IPS DF 19.7 (cell line): ENCODE data around the gene BCO1.
"Not testable (repeated sequence)": the region's sequence is repeated elsewhere in the genome, so short reads cannot be mapped to it uniquely, and the experiment has no call there.

Source experiments
- DNase-seq: peaks from one replicate; pipeline ENCODE4 v3.0.0-alpha.2; 2013; ENCODE audit warnings: low read depth, low spot score

Gene BCO1, protein sequence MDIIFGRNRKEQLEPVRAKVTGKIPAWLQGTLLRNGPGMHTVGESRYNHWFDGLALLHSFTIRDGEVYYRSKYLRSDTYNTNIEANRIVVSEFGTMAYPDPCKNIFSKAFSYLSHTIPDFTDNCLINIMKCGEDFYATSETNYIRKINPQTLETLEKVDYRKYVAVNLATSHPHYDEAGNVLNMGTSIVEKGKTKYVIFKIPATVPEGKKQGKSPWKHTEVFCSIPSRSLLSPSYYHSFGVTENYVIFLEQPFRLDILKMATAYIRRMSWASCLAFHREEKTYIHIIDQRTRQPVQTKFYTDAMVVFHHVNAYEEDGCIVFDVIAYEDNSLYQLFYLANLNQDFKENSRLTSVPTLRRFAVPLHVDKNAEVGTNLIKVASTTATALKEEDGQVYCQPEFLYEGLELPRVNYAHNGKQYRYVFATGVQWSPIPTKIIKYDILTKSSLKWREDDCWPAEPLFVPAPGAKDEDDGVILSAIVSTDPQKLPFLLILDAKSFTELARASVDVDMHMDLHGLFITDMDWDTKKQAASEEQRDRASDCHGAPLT

DNA sequence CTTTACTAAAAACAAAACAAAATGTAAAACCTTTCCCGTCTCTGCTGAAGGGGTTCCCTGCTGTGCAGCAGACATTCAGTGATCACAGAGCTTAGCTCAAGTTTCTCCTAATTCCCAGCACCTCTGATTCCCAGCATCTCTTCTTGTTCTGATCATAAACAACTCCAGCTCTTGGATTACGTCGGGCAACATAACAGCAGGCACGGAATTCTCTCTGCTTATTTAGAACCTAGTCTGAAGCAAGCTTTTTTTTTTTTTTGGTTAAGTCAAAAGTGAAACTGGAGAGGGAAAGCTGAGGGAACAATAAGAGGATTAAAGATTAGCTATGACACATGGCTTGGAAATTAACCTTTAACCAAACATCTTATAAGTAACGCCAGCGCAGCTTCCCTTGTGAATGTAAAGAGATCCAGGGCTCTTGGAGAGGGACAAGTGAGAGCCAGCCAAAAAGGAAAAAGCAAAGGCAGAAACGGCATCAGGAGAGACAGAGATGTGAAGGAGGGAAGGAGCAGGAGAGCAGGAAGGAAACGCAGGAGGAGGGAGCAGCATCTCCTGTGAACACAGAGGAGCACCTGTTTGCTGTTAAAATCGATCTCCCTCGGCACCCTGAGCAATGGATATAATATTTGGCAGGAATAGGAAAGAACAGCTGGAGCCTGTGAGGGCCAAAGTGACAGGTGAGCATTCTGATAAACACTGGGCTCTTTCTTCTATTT is at the start of gene BCO1:
Gene BCO1, plus strand, starts transcription at position 394 of the 716 bp plus-strand sequence. Its CDS starts 220 bp downstream, at position 614.
- DNase-seq: no peak

DNA sequence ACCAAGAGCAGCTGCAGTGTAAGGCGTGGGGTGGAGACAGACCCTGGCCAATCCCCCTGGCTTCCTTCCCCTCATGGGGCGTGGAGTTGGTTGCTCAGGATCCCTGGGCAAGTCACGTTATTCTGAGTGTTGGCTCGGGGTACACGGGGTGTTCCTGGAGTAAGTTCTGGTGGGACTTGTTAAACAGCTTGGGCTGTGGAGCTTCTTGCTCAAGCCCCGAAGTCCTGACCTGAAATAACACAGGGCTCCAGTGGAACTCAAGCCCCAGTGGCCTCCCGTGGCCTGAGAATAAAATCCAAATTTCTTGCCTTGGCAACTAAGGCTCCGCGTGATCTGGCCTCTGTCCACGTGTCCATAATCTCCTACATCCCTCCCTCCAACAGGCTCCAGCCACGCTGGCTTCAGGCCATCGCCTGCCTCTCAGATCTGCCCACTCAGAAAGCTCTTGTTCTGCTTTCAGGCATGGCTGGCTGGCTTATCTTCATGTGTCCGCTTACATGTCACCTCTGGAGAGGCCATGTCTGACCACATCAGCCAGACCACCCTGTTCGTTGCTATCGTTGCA is 49.3 kb upstream of the BCO1 start:
- no peak for DNase-seq

GRCh38 chr16:81190667-81191066 is 47.8 kb upstream of the BCO1 start:
- no peak for DNase-seq

- no peak for DNase-seq
Measured at GRCh38 chr16:81195885-81196534, 42.5 kb upstream of the BCO1 start.

- DNase-seq: no peak
Measured at GRCh38 chr16:81198635-81199034, 39.9 kb upstream of the BCO1 start.

DNA sequence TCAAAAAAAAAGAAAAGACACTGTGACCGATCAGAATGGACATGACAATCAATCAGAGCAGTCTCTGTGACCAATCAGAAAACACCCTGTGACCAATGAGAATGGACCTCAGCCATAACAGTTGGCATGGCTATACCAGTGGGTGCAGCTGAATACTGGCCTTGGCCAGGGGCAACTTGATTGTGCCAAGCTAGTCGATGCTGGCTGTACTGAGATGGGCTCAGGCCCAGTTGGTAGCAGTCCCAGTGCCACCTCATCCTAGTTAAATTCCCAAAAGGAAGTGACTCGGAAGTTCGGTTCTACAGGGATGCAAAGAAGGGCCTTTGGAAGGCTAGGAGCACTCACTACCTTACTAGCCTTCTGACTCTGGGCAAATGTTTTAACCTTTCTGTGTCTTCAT is 37.2 kb upstream of the BCO1 start:
- no peak for DNase-seq

DNA sequence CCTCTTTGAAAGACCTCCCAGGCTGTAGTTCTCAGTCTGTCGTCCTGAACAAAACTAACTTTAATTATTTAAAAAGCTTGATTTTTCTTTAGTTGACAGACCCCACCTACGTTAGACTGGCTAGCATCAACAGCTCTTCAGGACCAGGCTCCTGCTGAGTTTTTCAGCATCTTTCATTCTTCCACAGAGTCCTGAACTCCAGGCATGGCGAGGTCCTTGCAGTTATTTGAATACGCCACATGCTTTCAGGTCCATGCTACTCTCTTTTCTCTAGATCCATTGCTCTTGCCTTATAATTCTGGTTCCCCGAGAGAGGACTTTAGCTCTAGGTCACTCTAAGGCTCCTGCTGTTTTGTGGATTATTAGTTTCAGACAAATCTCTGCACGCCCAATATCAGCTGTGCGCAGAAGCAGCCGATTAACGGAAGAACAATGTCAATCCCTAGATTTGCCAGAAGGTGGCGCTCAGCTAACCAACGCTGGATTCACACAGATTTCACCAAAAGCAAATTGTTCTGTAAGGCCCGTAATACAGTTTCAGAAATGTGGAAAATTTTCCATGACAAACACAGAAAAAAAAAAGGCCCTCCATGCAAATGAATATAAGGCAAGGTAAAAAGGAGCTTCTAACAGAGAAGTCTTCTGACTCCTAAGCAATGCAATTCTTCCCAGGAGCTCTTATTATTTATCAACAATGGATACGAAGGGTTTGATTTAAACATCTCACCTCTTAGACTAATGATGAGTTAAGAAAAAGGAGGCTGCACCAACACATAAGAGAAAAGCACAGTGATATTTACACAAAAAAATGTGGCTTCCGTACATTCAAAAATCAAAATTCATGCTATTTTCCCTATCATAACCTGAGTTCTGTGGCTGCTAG is 33.5 kb upstream of the BCO1 start:
- DNase-seq: no peak

DNA sequence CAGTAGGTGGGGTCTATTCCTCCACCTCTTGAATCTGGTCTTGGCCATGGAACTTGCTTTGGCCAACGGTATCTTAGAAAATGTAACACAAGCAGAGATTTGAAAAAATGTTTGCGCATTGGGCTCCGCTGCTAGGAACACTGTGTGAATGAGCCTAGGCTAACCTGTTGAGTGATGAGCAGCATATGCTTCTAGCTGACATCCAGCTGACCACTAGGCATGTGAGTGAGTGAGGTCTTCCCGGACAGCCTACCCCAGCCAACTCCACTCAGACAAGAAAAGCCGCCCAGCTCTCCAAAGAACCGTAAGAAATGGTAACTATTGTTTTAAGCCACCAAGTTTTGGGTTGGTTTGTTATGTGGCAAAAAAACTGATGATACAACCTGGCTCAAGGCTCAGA is 31.4 kb upstream of the BCO1 start:
- no peak for DNase-seq

- no peak for DNase-seq
Measured at GRCh38 chr16:81210807-81211206, 27.7 kb upstream of the BCO1 start.

- DNase-seq: no peak
Measured at GRCh38 chr16:81212830-81213465, 25.5 kb upstream of the BCO1 start.

DNA sequence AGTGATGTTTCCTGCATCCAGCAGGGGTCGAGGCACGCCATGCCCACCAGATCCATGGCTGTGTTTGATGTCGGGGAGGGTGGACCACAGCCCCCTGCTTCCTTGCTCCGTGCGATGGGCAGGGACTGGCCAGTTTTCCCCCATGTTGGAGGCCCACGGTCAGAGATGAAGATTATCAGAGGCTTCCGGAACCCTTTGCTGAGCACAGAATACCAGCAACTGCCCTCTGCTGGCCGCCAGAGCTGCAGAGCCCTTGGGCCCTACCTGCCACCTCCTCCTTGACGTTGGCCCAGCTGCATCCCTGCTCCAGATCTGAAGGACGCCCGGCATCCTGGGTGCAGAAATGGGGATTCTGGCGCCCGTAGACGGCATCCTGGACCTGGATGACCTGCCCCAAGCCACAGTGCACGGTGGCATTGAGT is 23.7 kb upstream of the BCO1 start:
- no peak for DNase-seq

GRCh38 chr16:81216114-81216513 is 22.4 kb upstream of the BCO1 start:
- no peak for DNase-seq

GRCh38 chr16:81216706-81217105 is 21.8 kb upstream of the BCO1 start:
- no peak for DNase-seq

DNA sequence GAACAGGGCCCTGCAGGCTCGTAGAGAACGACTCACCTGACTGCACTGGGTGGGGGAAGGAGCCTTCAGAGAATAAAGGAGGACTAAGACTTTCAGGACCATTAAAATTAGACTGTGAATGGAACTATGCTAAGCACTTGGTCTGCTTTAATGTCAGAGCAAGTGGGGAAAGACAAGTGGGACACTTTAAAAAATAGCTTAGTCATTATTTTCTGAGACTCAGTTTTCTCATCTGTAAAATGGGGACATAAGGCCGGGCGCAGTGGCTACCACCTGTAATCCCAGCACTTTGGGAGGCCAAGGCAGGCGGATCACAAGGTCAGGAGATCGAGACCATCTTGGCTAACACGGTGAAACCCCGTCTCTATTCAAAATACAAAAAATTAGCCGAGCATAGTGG is 19.3 kb upstream of the BCO1 start:
- no peak for DNase-seq

DNA sequence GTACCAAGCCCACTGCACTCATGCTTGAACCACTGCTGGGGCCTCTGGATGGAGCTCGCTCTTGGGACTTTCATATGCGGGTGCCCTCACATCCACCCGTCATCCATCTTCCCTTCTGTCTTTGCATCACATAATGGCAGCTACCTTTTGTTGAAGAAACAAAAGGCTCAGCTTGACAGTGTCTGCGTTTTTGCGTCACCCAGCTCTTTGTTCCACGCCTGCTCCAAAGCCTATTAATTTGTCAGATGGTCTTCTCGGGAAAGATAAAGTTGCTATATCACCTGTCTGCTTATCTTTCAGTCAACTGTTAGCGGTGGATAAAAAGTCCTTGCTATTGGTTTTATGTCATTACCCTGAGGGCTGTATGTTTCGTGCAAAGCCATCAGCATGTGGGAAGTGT is 18.1 kb upstream of the BCO1 start:
- DNase-seq: no peak

GRCh38 chr16:81221731-81222130 is 16.8 kb upstream of the BCO1 start:
- no peak for DNase-seq

DNA sequence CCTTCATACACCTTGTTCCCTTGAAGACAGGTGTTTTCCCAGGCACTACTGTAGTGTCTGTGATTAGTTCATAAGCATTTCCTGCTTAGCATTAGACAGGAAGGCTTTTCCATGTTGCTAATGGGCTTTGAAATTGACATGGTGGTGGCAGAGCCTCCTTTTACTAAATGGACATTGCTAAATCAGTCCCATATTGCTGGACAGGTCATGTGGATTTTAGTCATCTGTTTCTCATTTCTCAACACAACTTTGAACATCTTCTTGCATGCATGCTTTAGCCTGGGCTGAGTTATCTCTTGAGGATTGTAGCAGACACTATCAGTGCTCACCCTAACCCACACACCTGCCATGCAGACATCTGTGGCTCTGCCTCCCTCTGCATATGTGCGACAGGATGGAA is 13.7 kb upstream of the BCO1 start:
- DNase-seq: no peak

DNA sequence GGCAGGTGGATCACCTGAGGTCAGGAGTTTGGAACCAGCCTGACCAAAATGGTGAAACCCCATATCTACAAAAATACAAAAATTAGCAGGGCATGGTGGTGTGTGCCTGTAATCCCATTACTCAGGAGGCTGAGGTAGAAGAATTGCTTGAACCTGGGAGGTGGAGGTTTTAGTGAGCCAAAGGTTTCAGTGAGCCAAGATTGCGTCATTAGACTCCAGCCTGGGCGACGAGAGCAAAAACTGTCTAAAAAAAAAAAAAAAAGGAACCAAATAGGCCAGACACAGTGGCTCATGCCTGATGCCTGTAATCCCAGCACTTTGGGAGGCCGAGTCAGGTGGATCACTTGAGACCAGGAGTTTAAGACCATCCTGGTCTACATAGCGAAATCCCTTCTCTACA is 12.8 kb upstream of the BCO1 start:
- DNase-seq: not testable (repeated sequence)

DNA sequence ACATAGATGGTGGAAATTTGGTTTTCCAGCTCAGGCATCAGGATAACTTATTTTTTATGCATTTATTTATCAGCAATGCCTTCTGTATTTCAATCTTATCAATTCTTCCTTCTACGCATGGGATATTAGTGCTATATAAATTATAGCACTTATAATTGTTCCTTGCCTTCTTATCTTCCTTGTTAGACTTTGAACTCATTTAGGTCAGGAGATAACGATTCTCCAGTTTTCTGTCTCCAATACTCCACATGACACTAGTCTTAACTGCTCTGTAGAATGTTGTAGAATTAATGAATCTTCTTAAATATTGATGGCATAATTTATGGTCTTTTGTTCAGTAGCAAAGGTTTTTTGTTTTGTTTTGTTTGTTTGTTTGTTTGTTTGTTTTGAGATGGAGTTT is 10.7 kb upstream of the BCO1 start:
- no peak for DNase-seq

- DNase-seq: no peak
Measured at GRCh38 chr16:81229811-81230210, 8.7 kb upstream of the BCO1 start.
